IMR-90 (cell line): ENCODE data around the gene SEC61A1. TPM values are rescaled to one million over a fixed set of nuclear protein-coding genes. Genes with fewer than 3 reads are reported as not detected.

Experiments
- ATAC-seq: fragments of 200-7000 bp; cut with Tn5 transposase; 2 replicates; pipeline ENCODE4 v1.9.1; 2020; ENCODE audit warnings: low read depth, mild to moderate bottlenecking, moderate library complexity
- BruUV-seq: library from RNA; stranded (reverse); fragments of 400-500 nt; replicated peaks from 2 replicates; lab custom pipeline; 2021; lab: Mats Ljungman, UMichigan
- CTCF ChIA-PET: fragments of 300-600 bp; formaldehyde crosslinking; extraction: SDS; loops from one replicate; lab custom pipeline; 2021; ENCODE audit warnings: antibody characterized with exemption; lab: Yijun Ruan, JAX
- POLR2A ChIA-PET: fragments of 300-600 bp; sonication (Branson Sonifier 250); formaldehyde crosslinking; loops from one replicate; lab custom pipeline; 2022; ENCODE audit warnings: antibody characterized with exemption; ENCODE audit not compliant: unreplicated experiment; lab: Charles Lee
- DNase-seq: peaks from one replicate; pipeline ENCODE4 v3.0.0; 2013
- H2AFZ ChIP-seq: replicated peaks from 2 replicates; pipeline ENCODE3; 2013; ENCODE audit warnings: low read length, mild to moderate bottlenecking; ENCODE audit not compliant: poor library complexity
- H2AK5ac ChIP-seq: 2 replicates; pipeline ENCODE4 v1.6.1; 2013; ENCODE audit warnings: low read depth, low read length, inconsistent platforms
- H2AK9ac ChIP-seq: replicated peaks from 2 replicates; pipeline ENCODE3; 2013; ENCODE audit warnings: mild to moderate bottlenecking, low read depth, low read length, moderate library complexity; ENCODE audit not compliant: poor library complexity
- H2BK120ac ChIP-seq: 2 replicates; pipeline ENCODE4 v1.6.1; 2013; ENCODE audit warnings: low read depth, low read length, inconsistent platforms
- H2BK15ac ChIP-seq: 3 replicates; pipeline ENCODE4 v1.6.1; 2013; ENCODE audit warnings: low read depth, low read length, inconsistent platforms
- H2BK20ac ChIP-seq: 2 replicates; pipeline ENCODE4 v1.6.1; 2013; ENCODE audit warnings: low read depth, mild to moderate bottlenecking, inconsistent platforms, low read length, moderate library complexity
- H2BK5ac ChIP-seq: 2 replicates; pipeline ENCODE4 v1.6.1; 2013; ENCODE audit warnings: mild to moderate bottlenecking, low read depth, low read length, inconsistent platforms; ENCODE audit not compliant: poor library complexity, severe bottlenecking
- H3K14ac ChIP-seq: replicated peaks from 2 replicates; pipeline ENCODE4 v1.6.1; 2013; ENCODE audit warnings: low read depth, low read length, inconsistent platforms
- H3K18ac ChIP-seq: 2 replicates; pipeline ENCODE4 v1.6.1; 2013; ENCODE audit warnings: low read depth, low read length, control low read depth
- H3K23ac ChIP-seq: 2 replicates; pipeline ENCODE4 v1.6.1; 2013; ENCODE audit warnings: low read depth, low read length, inconsistent platforms
- H3K27ac ChIP-seq: 2 replicates; pipeline ENCODE4 v1.5.1; 2013; ENCODE audit warnings: mild to moderate bottlenecking, control low read depth, low read length; ENCODE audit not compliant: insufficient read depth
- H3K27me3 ChIP-seq: 2 replicates; pipeline ENCODE4 v1.6.1; 2013; ENCODE audit warnings: low read length; ENCODE audit not compliant: control insufficient read depth, insufficient read depth
- H3K36me3 ChIP-seq: 2 replicates; pipeline ENCODE4 v1.6.1; 2013; ENCODE audit warnings: low read length, mixed read lengths; ENCODE audit not compliant: control insufficient read depth, insufficient read depth
- H3K4ac ChIP-seq: 2 replicates; pipeline ENCODE4 v1.6.1; 2013; ENCODE audit warnings: low read depth, low read length, inconsistent platforms
- H3K4me1 ChIP-seq: 2 replicates; pipeline ENCODE4 v1.6.1; 2013; ENCODE audit warnings: low read length, mixed read lengths; ENCODE audit not compliant: control insufficient read depth, insufficient read depth
- H3K4me2 ChIP-seq: 2 replicates; pipeline ENCODE4 v1.6.1; 2013; ENCODE audit warnings: low read depth, mild to moderate bottlenecking, control low read depth, low read length, moderate library complexity
- H3K4me3 ChIP-seq: 2 replicates; pipeline ENCODE4 v1.5.1; 2013; ENCODE audit warnings: low read depth, mild to moderate bottlenecking, control low read depth, low read length, moderate library complexity; ENCODE audit not compliant: insufficient read depth
- H3K56ac ChIP-seq: 2 replicates; pipeline ENCODE4 v1.6.1; 2013; ENCODE audit warnings: low read length, inconsistent platforms; ENCODE audit not compliant: insufficient read depth; ENCODE audit errors: extremely low read depth
- H3K79me1 ChIP-seq, 2 experiments: 2 replicates each; pipeline ENCODE4 v1.6.1; 2013; ENCODE audit warnings: low read length in 2 of 2, inconsistent platforms in 1 of 2, low read depth in 1 of 2
- H3K9ac ChIP-seq: 2 replicates; pipeline ENCODE4 v1.6.1; 2013; ENCODE audit warnings: low read depth, low read length, control low read depth
- H3K9me1 ChIP-seq: 2 replicates; pipeline ENCODE4 v1.6.1; 2013; ENCODE audit warnings: low read length, inconsistent platforms; ENCODE audit not compliant: insufficient read depth
- H3K9me3 ChIP-seq: 2 replicates; pipeline ENCODE4 v1.6.1; 2013; ENCODE audit warnings: low read length; ENCODE audit not compliant: control insufficient read depth, insufficient read depth
- H4K20me1 ChIP-seq: 2 replicates; pipeline ENCODE4 v1.6.1; 2013; ENCODE audit warnings: low read length, inconsistent platforms; ENCODE audit not compliant: insufficient read depth
- H4K5ac ChIP-seq: 2 replicates; pipeline ENCODE4 v1.6.1; 2013; ENCODE audit warnings: mild to moderate bottlenecking, low read depth, low read length, control low read depth
- H4K8ac ChIP-seq, 2 experiments: 2 replicates each; pipeline ENCODE4 v1.6.1; 2013; ENCODE audit warnings: low read depth in 2 of 2, low read length in 2 of 2, control low read depth in 1 of 2, inconsistent platforms in 1 of 2
- H4K91ac ChIP-seq: 2 replicates; pipeline ENCODE4 v1.6.1; 2013; ENCODE audit warnings: low read depth, low read length, inconsistent platforms; ENCODE audit not compliant: insufficient read depth
- POLR2A ChIP-seq: IDR thresholded peaks from 2 replicates; pipeline ENCODE4 v1.6.1; 2012; ENCODE audit warnings: mild to moderate bottlenecking, low read depth, low read length
- WGBS, 2 experiments: methylation state at CpG; one replicate each; pipeline versions ENCODE4 v1.1.5 to v1.1.7; 2013; ENCODE audit warnings: missing lambda C conversion rate in 2 of 2; ENCODE audit not compliant: insufficient read length in 1 of 2; ENCODE audit errors: extremely low coverage in 2 of 2; 5-methylcytosine and 5-hydroxymethylcytosine counted together
- dilution Hi-C: fragments of 300-500 bp; cut with HindIII; formaldehyde crosslinking; loops from one replicate; pipeline ENCODE4 v1.14.3; 2018; ENCODE audit warnings: low sequenced_read_pairs; ENCODE audit not compliant: unreplicated experiment
- in situ Hi-C: fragments of 300-500 bp; cut with MboI; formaldehyde crosslinking; loops from 3 replicates; pipeline ENCODE4 v1.14.3; 2019; ENCODE audit warnings: low sequenced_read_pairs, inconsistent platforms, mixed read lengths
- intact Hi-C: fragments of 100-400 bp; cut with micrococcal nuclease; formaldehyde crosslinking; loops from 2 replicates; pipeline ENCODE4 v1.10.0; 2022
- polyA plus RNA-seq, 3 experiments: library from polyadenylated mRNA; depleted of rRNA; stranded (reverse); fragments of >200 nt; gene quantifications; 2 replicates each; pipeline ENCODE4 v1.2.3, GENCODE V29; 2012; ENCODE audit warnings: low replicate concordance in 1 of 3
- total RNA-seq: library from RNA; depleted of rRNA; stranded (reverse); fragments of >200 nt; gene quantifications from 2 replicates; pipeline ENCODE4 v1.2.3, GENCODE V29; 2012

The SEC61A1 gene
- total and polyA plus RNA-seq, 2 of the 4 experiments (the other 2 are of a cell fraction): 377 to 478 TPM

DNA sequence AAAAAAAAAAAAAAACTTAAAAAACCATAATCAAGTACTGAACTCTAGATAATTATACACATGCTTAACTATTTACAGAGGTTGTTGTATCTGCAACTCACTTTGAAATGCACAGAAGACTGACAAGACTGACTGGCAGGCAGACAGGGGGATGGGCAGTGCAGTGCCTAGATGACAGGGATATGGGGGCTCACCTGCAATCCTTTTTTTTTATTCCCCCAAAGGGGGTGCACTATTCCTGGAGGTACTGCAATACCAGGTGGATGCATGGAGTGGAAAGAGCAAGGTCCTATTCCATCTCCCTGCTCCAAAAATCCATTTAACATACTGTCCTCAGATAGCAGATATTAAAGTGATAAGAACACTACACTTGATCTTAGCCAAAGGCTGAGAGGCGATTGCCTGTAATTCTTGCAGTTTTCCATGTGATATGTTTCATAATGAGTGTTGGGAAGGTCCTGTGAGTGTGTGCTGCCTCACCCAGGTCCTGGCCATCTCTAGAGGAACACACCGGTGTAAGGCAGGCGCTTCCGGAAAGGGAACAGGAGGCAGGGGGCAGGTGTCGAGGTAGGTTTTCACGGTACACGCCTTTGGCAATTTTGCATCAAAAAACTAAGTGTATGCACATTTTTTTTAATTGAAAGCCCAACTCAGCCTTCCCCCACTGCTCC lies 22.7 kb downstream of the SEC61A1 start:
- ATAC-seq: peak; percentile 0; the same call in 1 of the 2 replicates
- Histone ChIP-seq H4K5ac (peak overlapping the region; percentile 38; the same call in 1 of the 2 replicates), H2BK120ac (no peak overlapping the region), H3K4ac (peak overlapping the region; percentile 44), H4K20me1 (peaks cover 60% of the 10 kb centered on the region), H2AK5ac (peak overlapping the region; percentile 3; the same call in 1 of the 2 replicates), H2AK9ac (no peak overlapping the region), H4K8ac (peak overlapping the region; percentile 41 to 52; a peak in 2 of 4 replicates), H3K4me3 (peak overlapping the region; percentile 17; the same call in 1 of the 2 replicates), H3K4me1 (peaks cover 24% of the 10 kb centered on the region), H3K36me3 (peaks cover 34% of the 10 kb centered on the region), H3K18ac (peak overlapping the region; percentile 5; the same call in 1 of the 2 replicates), H3K27me3 (no peaks in the 10 kb centered on the region), H3K9me3 (no peaks in the 10 kb centered on the region), H3K27ac (peak overlapping the region; percentile 2; the same call in 1 of the 2 replicates), H3K4me2 (peak overlapping the region; percentile 59), H3K9me1 (peaks cover 10% of the 10 kb centered on the region), H2BK5ac (peak overlapping the region; percentile 6), H3K56ac (no peak overlapping the region), H3K9ac (no peak overlapping the region; the same call in 1 of the 2 replicates), H2BK15ac (no peak overlapping the region), H3K14ac (no peak overlapping the region), H4K91ac (no peak overlapping the region), H2AFZ (peak overlapping the region; percentile 48), H3K79me1 (peaks cover 16 to 66% of the 10 kb centered on the region in 2 experiments; a peak in 3 of 4 replicates), H2BK20ac (no peak overlapping the region), H3K23ac (no peak overlapping the region)
- no peak for TF ChIP-seq POLR2A
- dilution Hi-C loops: no loop called here
- in situ Hi-C loops: loop anchor here (10.0 kb wide), 1 partner anchor 50 kb away; the partner anchor contains the start of gene RUVBL1
- ChIA-PET POLR2A (no interaction called here), CTCF (interaction anchor here (0.6 kb wide), 1 partner anchor 1666 kb away, joined by 5 read pairs; no protein-coding TSS in a partner anchor)
- no TSS peak for BruUV-seq
- no CpG with 5 or more reads among the region's 7 CpGs for WGBS, 2 experiments
- no peak for DNase-seq
- intact Hi-C loops: loop anchor here (5.0 to 10.0 kb wide), 3 partner anchors 60 to 507 kb away; no protein-coding TSS in a partner anchor
